ENCODE data around the gene BMP6. TPM values are rescaled to one million over a fixed set of nuclear protein-coding genes. Genes with fewer than 3 reads are reported as not detected.

Gene BMP6
- total and polyA plus RNA-seq, 2 of the 8 experiments (the other 6 are each of a cell fraction or from before 2014, with no cell fraction given), result 2.0 to 2.1 TPM

DNA sequence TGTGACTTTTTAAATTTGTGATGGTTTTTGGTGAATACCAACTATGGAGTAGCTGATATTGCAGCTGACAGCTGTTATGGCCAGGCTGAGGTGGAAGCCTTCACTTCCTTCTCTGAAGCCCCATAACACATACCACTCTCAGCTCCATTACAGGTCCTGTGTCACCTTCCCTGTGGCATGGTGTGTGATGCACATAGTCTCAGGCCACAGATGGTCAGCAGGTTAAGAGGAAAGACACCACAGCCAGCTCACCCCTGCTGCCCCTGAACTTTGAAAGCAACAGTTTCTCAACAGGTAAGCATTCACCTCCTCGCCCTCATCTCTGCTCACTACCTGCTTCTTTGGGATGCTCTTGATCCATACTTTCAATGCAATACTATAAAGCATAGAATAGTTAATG lies 177.0 kb downstream of the BMP6 start:
- 75% methylated on average over 1 of the region's 1 CpG; no CpG with 5 or more reads in 1 of the 2 experiments for WGBS, 2 experiments (ENCODE audit: extremely low coverage in 1 of 2, insufficient coverage in 1 of 2, insufficient read length in 1 of 2, insufficient replicate concordance in 2 of 2, low coverage in 1 of 2, low lambda C conversion rate in 2 of 2, missing lambda C conversion rate in 1 of 2)
- Histone ChIP-seq H3K79me1 (ENCODE audit: low read depth, low read length) (peaks cover 7% of the 10 kb centered on the region), H2BK5ac (ENCODE audit: low read depth, low read length) (no peak overlapping the region), H3K14ac (ENCODE audit: insufficient read length) (no peak overlapping the region), H3K9me3 (ENCODE audit: insufficient read depth in 2 of 2, low read depth in 1 of 2, low read length in 1 of 2) (no peaks in the 10 kb centered on the region), H3K4ac (replicated peaks; ENCODE audit: insufficient read length, low read depth, low read length) (no peak overlapping the region), H3K27ac (ENCODE audit: low read depth, low read length) (no peak overlapping the region), H2AFZ (ENCODE audit: low read length) (no peak overlapping the region), H3K56ac (replicated peaks; ENCODE audit: insufficient read length, low read depth, low read length) (no peak overlapping the region), H3K36me3 (ENCODE audit: control insufficient read depth in 2 of 4, insufficient read depth in 4 of 4, low read length in 3 of 4) (peaks cover 18 to 60% (median 54%) of the 10 kb centered on the region in 4 experiments), H3K79me2 (ENCODE audit: control insufficient read depth in 1 of 2, insufficient read depth in 2 of 2, low read length in 2 of 2) (peaks cover 5 to 28% of the 10 kb centered on the region in 2 experiments), H3K4me3 (ENCODE audit: extremely low read depth in 1 of 4, insufficient read depth in 2 of 4, low read depth in 3 of 4, low read length in 4 of 4) (no peak overlapping the region), H3K4me1 (replicated peaks in 1 of 4; ENCODE audit: control insufficient read depth in 3 of 4, insufficient read depth in 4 of 4, low read length in 3 of 4) (0 out of 7 replicates have a peak, but pooled peaks cover 0 to 2% (median 0%) of the 10 kb centered on the region in 4 experiments), H2BK12ac (ENCODE audit: low read depth, low read length) (no peak overlapping the region), H3K18ac (ENCODE audit: extremely low read depth, low read length) (no peak overlapping the region), H2BK15ac (ENCODE audit: low read length) (no peak overlapping the region), H4K20me1 (replicated peaks in 1 of 2; ENCODE audit: control insufficient read depth in 1 of 2, insufficient read depth in 2 of 2, low read length in 2 of 2) (peaks cover 11 to 18% of the 10 kb centered on the region in 2 experiments), H3K23me2 (ENCODE audit: low read depth, low read length) (no peaks in the 10 kb centered on the region), H4K5ac (ENCODE audit: insufficient read length, low read depth, low read length) (no peak overlapping the region), H3K4me2 (ENCODE audit: insufficient read depth in 1 of 2, low read depth in 2 of 2, low read length in 2 of 2) (no peak overlapping the region), H4K91ac (replicated peaks; ENCODE audit: insufficient read length, low read length) (no peak overlapping the region), H4K8ac (ENCODE audit: extremely low read depth, insufficient read depth, low read length) (no peak overlapping the region), H3K23ac (ENCODE audit: insufficient read length) (no peak overlapping the region), H3K27me3 (replicated peaks in 1 of 4; ENCODE audit: control insufficient read depth in 3 of 4, extremely low read depth in 1 of 4, insufficient read depth in 3 of 4, low read length in 3 of 4) (no peaks in the 10 kb centered on the region), H2AK5ac (ENCODE audit: low read depth, low read length) (no peak overlapping the region), H3K9ac (replicated peaks in 1 of 4; ENCODE audit: extremely low read depth in 1 of 4, low read depth in 3 of 4, low read length in 3 of 4) (no peak overlapping the region), H2BK20ac (ENCODE audit: low read length) (no peak overlapping the region), H2BK120ac (replicated peaks; ENCODE audit: low read depth, low read length) (no peak overlapping the region)
- POLR2A ChIA-PET (ENCODE audit: partially characterized antibody), result no interaction called here
- DNase-seq (ENCODE audit: low read depth in 1 of 2, low spot score in 2 of 2), result no peak
- no peak for FAIRE-seq
- CTCF ChIA-PET (ENCODE audit: partially characterized antibody), result interaction anchor here (0.7 to 1.2 kb wide), 5 partner anchors 12 to 231 kb away, joined by 3 to 4 read pairs (median 3); no protein-coding TSS in a partner anchor
- TF ChIP-seq RXRA (IDR thresholded peaks at IDR 0.05; ENCODE audit: insufficient read depth, low read depth, low read length), result no peak
- TF ChIP-seq CREB1 (IDR thresholded peaks at IDR 0.05), result no peak
- TF ChIP-seq, protein P1, sequence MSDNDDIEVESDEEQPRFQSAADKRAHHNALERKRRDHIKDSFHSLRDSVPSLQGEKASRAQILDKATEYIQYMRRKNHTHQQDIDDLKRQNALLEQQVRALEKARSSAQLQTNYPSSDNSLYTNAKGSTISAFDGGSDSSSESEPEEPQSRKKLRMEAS (IDR thresholded peaks at IDR 0.05), result no peak
- TF ChIP-seq YY1 (IDR thresholded peaks at IDR 0.05; ENCODE audit: low read depth, low read length), result no peak
- no peak for TF ChIP-seq ASH2L (IDR thresholded peaks at IDR 0.05; ENCODE audit: low read length)
- no peak for TF ChIP-seq SRF (IDR thresholded peaks at IDR 0.05; ENCODE audit: low read depth, low read length)
- TF ChIP-seq, protein P2, sequence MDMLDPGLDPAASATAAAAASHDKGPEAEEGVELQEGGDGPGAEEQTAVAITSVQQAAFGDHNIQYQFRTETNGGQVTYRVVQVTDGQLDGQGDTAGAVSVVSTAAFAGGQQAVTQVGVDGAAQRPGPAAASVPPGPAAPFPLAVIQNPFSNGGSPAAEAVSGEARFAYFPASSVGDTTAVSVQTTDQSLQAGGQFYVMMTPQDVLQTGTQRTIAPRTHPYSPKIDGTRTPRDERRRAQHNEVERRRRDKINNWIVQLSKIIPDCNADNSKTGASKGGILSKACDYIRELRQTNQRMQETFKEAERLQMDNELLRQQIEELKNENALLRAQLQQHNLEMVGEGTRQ (IDR thresholded peaks at IDR 0.05; ENCODE audit: low read length), result no peak
- TF ChIP-seq, protein P3, sequence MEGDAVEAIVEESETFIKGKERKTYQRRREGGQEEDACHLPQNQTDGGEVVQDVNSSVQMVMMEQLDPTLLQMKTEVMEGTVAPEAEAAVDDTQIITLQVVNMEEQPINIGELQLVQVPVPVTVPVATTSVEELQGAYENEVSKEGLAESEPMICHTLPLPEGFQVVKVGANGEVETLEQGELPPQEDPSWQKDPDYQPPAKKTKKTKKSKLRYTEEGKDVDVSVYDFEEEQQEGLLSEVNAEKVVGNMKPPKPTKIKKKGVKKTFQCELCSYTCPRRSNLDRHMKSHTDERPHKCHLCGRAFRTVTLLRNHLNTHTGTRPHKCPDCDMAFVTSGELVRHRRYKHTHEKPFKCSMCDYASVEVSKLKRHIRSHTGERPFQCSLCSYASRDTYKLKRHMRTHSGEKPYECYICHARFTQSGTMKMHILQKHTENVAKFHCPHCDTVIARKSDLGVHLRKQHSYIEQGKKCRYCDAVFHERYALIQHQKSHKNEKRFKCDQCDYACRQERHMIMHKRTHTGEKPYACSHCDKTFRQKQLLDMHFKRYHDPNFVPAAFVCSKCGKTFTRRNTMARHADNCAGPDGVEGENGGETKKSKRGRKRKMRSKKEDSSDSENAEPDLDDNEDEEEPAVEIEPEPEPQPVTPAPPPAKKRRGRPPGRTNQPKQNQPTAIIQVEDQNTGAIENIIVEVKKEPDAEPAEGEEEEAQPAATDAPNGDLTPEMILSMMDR (IDR thresholded peaks at IDR 0.05; ENCODE audit: control extremely low read depth in 1 of 3, insufficient read depth in 1 of 3, low read depth in 1 of 3, low read length in 3 of 3), result no peak
- TF ChIP-seq JUND (IDR thresholded peaks at IDR 0.05; ENCODE audit: low read length), result no peak

Data from H1 (cell line).